Adrenal gland (tissue), 5 donors: ENCODE data around the gene AVP.

Experiments
- CTCF ChIP-seq, 6 experiments: fragments of 450-650 bp in 4 of 6; fragments of 200-600 bp in 2 of 6; sonication (generic) in 1 of 6; IDR thresholded peaks; 1 replicate in 5 of 6; 2 replicates in 1 of 6; pipeline versions ENCODE4 v1.5.1 to v1.8.0; 2016 to 2021; ENCODE audit warnings: antibody characterized with exemption in 6 of 6, mild to moderate bottlenecking in 2 of 6, moderate library complexity in 1 of 6
- POLR2A ChIP-seq, 2 donors: fragments of 450-650 bp; IDR thresholded peaks; one replicate each; pipeline ENCODE4 v1.6.1; 2017; ENCODE audit warnings: antibody characterized with exemption in 2 of 2, mild to moderate bottlenecking in 2 of 2, moderate library complexity in 1 of 2
- donor health status: DM: no; HTN: no; CAD: no.

DNA sequence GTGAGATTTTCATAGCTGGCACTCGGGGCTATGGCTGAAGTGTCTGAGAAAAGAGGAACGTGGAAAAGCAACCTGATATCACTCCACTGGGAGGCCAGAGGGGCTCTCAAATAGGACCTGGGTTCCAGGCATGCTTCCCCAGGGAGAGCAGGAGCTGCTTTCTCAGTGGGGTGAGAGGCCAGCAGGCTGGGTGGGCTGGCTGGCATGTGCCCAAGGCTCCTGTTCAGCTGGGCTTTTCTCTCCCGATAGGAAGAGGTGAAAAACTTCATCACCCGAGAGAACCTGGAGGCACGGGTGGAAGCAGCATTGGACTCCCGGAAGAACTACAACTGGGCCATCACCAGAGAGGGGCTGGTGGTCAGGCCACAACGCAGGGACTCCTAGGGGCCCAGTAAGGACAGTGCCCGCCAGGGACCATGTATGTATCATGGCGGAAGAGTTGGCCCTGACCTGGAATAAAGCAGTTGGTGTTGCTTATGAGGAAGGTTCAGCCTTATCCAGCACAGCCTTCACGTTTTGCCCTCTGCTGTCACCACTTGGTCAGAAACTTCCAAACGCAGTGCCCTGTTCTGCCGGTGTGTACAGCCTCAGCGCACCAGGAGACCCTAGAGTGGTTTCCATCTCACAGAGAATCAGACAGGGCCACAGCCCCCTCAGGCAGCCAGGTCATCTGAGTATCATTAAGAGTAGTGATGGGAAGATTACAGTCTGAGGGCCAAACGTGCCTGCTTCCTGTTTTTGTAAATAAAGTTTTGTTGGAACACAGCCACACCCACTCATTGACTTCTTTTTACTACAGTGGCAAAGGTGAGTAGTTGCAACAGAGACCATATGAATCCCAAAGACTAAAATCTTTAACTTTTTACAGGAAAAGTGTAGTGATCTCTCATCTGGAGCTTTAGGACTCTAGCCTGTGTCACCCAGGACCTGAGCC is 36.8 kb downstream of the AVP start:
- TF ChIP-seq CTCF (IDR thresholded peaks at IDR 0.05) (no peak), POLR2A (IDR thresholded peaks at IDR 0.05) (no peak)
